GM12878 (cell line): ENCODE results near the gene PIK3C2B.

Source experiments
- ATF2 ChIP-seq: IDR thresholded peaks from 2 replicates; pipeline ENCODE4 v1.6.1; 2012; ENCODE audit warnings: low read length, inconsistent platforms
- BACH1 ChIP-seq: fragments of 450-650 bp; IDR thresholded peaks from 2 replicates; pipeline ENCODE4 v1.6.1; 2017; ENCODE audit warnings: mild to moderate bottlenecking, borderline replicate concordance
- CHD2 ChIP-seq: IDR thresholded peaks from 2 replicates; pipeline ENCODE4 v1.6.1; 2011; ENCODE audit warnings: low read depth, low read length, improper control_type of control experiment, borderline replicate concordance
- CTCF ChIP-seq, 3 experiments: IDR thresholded peaks in 2 of 3; conservative IDR thresholded peaks in 1 of 3; 2 replicates each; pipeline ENCODE4 v1.5.1; 2011; ENCODE audit warnings: low read depth in 3 of 3, low read length in 3 of 3, mild to moderate bottlenecking in 3 of 3, control low read depth in 2 of 3, moderate library complexity in 2 of 3, inconsistent platforms in 1 of 3, mixed read lengths in 1 of 3; ENCODE audit not compliant: control insufficient read depth in 2 of 3, insufficient read depth in 1 of 3; ENCODE audit errors: extremely low read depth in 1 of 3
- NFYB ChIP-seq: IDR thresholded peaks from 2 replicates; pipeline ENCODE4 v1.6.1; 2011; ENCODE audit warnings: low read depth, mild to moderate bottlenecking, low read length, improper control_type of control experiment, moderate library complexity; ENCODE audit not compliant: insufficient read depth
- RAD21 ChIP-seq: IDR thresholded peaks from 2 replicates; pipeline ENCODE4 v1.6.1; 2011; ENCODE audit warnings: mild to moderate bottlenecking, low read depth, low read length, moderate library complexity; ENCODE audit not compliant: insufficient read depth
- TARDBP ChIP-seq: IDR thresholded peaks from 2 replicates; pipeline ENCODE4 v1.6.1; 2016; ENCODE audit warnings: borderline replicate concordance
- TCF7 ChIP-seq: IDR thresholded peaks from 2 replicates; pipeline ENCODE4 v1.6.1; 2014; ENCODE audit warnings: antibody characterized with exemption, borderline replicate concordance

GRCh38 chr1:204455831-204456145, 38.8 kb downstream of the PIK3C2B start:
- no peak for TF ChIP-seq TCF7
- no peak for TF ChIP-seq CTCF (IDR thresholded peaks at IDR 0.05 in 2 of 3, conservative IDR thresholded peaks at IDR 0.05 in 1 of 3; ENCODE audit: control insufficient read depth in 2 of 3, extremely low read depth in 1 of 3, insufficient read depth in 1 of 3, low read depth in 3 of 3, low read length in 3 of 3)
- no peak for TF ChIP-seq NFYB
- TF ChIP-seq RAD21 = no peak
- no peak for TF ChIP-seq CHD2
- no peak for TF ChIP-seq TARDBP
- TF ChIP-seq BACH1 = no peak
- TF ChIP-seq ATF2 = no peak
